NCI-H460 (cell line): Measurements from ENCODE around the gene CHPT1. TPM values are rescaled to one million over a fixed set of nuclear protein-coding genes. Genes with fewer than 3 reads are reported as not detected.
A peak's percentile ranks its signal among the peaks of the same experiment; 100 is the strongest.
"Not testable (repeated sequence)": the region's sequence is repeated elsewhere in the genome, so short reads cannot be mapped to it uniquely, and the experiment has no call there.

Experiments
- DNase-seq: peaks from one replicate; pipeline ENCODE4 v3.0.0-alpha.2; 2016; ENCODE audit warnings: low read depth; ENCODE audit errors: extremely low read depth
- polyA plus RNA-seq: library from polyadenylated mRNA; depleted of rRNA; stranded (reverse); fragments of >200 nt; gene quantifications from 2 replicates; pipeline ENCODE4 v1.2.3, GENCODE V29; 2014; cell fraction: nucleus; rRNA removed
- total RNA-seq: library from RNA; depleted of rRNA; stranded (reverse); fragments of >200 nt; shearing (Covaris generic); gene quantifications from 2 replicates; pipeline ENCODE4 v1.2.3, GENCODE V29; 2014; rRNA removed

CHPT1 gene
- 83.3 and 86.0 TPM in 2 replicates for total RNA-seq
- polyA plus RNA-seq, result 66.0 and 75.7 TPM in 2 replicates

DNA sequence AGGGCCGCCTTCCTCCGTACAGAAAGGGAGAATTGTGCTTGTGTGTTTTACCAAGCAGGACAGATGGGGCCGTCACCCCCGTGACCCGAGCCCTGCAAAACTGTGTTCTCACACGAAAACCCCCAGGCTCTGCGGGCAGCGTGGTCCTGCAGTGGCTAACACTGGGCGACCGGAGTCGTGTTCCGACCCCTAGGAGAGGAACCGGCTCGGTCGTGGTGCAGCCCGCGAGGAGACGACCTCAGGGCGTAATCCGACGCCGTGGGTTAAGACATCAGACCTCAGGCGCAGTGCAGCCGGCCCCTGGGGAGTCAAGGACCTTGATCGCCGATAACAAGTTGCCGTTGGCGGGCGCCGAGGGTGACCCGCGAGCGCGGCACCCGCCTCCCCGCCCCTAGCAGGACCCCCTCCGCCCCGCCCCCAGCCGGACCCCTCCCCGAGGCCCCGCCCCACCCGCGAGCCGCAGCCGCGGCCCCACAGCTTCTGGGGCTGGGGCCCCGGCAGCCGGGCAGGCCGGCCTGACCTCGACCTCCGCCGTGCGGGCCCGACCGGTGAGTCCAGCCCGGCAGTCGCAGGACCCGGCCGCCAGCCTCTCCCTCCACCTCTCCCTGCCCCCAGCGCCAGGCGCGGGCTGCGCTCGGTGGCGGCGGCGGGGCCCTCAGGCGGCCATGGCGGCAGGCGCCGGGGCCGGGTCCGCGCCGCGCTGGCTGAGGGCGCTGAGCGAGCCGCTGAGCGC, at the start of gene CHPT1:
CHPT1 (plus strand) TSS at position 444 of the 733 bp plus-strand sequence; CDS start at position 666, 222 bp downstream.
- peak; percentile 36 for DNase-seq

DNA sequence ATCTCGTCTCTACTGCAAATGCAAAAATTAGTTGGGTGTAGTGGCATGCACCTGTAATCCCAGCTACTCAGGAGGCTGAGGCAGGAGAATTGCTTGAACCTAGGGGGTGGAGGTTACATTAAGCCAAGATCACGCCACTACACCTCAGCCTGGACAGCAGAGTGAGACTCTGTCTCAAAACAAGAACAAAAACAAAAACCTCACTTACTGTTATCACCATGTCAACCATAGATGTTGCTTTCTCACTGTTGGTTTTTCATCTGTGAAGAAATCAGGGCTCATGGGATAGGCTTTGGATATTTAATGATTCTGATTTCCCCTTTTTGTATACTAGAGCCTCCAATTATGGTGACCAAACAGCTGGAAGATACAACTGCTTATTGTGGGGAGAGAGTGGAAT, 49.7 kb upstream of the CHPT1 start:
- DNase-seq, result no peak

DNA sequence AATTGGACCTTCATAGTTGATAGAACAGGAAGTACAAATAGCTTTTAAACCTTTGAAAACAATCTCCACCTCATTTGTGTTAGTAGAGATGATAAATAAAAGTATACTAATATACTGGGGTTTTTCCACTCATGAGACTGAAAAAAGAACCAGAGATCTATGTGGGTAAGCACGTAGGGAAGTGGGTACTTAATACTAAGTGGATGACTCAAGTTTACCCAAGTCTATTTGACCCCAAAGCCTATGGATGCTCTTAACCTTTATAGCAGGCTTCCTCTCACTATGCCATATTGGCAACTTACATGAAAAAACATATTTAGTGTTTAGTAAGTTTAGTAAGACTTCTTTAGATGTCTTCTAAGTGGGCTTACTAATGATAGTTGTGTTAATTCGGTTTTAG, 49.2 kb upstream of the CHPT1 start:
- no peak for DNase-seq

DNA sequence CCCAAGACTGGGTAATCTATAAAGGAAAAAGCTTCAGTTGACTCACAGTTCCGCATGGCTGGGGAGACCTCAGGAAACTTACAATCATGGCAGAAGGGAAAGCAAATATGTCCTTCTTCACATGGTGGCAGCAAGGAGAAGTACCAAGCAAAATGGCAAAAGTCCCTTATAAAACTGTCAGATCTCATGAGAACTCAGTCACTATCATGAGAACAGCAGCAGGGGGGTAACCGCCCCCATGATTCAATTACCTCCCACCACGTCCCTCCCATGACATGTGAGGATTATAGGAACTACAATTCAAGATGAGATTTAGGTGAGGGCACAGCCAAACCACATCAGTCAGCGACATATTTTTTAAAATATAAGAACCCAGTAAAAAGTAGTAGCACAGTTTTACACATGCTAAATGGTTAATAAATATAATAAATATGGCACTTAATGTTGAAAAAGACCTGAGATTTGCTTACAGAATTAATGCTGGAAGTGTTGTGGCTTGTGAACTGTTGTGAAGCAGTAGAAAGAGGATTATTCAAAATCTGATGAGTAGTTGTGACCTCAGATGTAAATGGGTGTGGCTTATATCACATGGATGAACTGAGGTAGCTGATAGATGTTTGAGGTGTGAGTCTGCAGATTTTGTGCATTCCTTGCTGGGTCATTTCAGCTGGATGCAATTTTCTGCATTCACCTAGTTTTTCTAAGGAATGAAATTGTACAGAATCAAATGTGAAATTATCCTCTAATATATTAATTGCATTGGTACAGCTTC, 46.9 kb upstream of the CHPT1 start:
- DNase-seq, result no peak

DNA sequence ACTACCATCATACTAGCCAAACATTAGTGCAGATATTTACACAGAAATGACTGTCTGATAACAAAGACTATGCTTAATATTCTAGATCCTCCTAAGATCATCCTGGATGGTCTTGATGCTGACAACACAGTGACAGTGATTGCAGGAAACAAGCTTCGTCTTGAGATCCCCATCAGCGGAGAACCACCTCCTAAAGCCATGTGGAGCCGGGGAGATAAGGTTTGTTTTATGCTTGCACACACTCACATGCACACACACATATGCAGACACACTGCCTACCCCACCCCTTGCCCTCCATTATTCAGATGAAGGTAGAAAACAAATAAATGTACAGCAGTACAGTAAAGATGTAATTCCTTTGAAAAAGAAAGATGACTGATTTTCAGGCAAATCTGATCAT, 44.4 kb upstream of the CHPT1 start:
- DNase-seq, result no peak

DNA sequence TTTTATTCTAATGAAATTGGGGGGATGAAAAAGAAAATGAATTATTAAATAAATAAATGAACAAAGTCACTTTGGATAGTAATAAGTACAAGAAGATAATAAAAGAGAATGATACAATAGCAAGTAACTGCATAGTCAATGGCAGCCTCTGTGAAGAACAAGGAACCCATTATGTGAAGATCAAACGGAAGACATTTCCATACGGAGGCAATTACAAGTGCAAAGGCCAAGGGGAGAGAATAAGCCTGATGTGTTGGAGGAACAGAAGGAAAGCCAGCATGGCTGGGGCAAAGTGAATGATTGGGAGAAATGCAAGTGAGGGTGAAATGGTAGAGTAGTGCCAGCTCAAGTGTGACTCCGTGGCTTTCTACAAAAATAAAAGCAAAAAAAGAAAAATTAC, 43.9 kb upstream of the CHPT1 start:
- no peak for DNase-seq

DNA sequence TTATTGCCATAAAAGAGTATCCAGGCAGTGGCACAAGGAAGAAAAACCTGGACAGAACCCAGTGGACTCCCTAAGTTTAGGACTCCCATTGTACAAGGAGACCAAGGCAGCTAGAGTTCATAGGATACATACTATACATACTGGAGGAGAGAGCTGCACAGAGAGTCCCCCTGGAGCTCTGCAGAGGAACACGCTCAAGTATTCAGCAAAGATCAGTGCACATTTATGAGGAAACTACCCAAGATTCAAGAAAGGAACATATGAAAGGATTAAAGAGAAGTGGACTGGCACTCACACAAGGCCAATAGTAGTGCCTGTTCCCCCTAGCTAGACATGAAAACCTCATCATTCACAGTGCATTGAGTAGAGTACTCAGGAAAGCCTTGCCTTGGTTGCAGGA, 43.0 kb upstream of the CHPT1 start:
- no peak for DNase-seq

DNA sequence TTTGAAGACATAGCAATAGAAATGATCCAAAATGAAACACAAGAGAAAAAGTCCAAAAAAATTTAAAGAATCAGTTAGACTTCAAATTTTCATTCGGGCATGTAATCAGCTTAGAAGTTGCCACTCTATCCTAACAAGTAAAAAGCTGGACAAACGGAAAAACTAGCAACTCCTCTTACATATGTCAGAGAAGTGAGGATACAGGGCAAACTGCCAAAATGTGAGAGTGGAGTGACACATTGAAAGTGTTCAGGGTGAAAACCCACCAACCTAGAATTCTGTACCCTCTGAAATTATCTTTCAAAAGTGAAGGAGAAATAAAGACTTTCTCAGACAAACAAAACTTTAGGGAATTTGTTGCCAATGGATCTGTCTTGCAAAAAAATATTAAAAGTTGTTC, 42.0 kb upstream of the CHPT1 start:
- DNase-seq, result no peak

DNA sequence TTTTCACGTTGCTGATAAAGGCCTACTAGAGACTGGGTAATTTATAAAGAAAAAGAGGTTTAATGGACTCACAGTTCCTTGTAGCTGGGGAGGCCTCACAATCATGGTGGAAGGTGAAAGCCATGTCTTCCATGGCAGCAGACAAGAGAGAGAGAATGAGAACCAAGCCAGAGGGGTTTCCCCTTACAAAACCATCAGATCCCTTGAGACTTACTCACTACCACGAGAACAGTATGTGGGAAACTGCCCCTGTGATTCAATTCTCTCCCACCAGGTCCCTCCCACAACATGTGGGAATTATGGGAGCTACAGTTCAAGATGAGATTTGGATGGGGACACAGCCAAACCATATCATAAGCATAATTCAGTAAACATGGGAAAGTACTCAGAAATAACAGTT, 36.8 kb upstream of the CHPT1 start:
- DNase-seq, result not testable (repeated sequence)

DNA sequence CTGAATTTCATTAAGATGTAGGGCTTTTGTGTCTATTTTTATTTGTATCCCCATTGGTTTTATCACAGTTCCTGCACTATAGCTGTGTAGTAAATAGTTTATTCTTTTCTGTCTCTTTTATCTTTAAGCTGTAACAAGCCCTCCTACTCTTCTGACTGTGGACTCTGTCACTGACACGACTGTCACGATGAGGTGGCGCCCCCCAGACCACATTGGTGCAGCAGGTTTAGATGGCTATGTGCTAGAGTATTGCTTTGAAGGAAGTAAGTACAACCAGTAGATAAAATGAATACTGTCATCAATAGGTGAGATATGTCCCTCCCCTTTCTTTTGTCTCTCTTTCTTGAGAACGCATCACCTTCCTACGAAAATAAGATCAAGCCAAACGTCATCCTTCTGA, 34.1 kb upstream of the CHPT1 start:
- DNase-seq, result no peak

DNA sequence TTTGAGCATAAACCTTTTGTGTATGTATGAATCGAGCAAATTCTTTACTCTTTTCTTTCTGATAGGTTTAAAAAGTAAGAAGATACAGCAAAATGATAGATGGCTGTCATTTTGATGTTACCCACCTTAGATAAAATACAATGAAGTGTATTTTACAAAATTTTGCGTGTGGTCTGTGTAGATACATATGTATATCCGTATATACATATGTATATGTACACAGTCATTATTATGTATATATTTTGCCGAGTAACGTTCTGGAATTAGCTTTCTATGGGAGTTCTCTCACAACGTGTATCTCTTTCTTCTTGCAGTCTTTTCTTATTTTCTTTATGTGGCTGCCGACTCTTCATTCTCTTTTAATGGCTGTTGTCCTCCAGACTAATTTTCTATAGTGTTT, 32.4 kb upstream of the CHPT1 start:
- DNase-seq, result no peak

DNA sequence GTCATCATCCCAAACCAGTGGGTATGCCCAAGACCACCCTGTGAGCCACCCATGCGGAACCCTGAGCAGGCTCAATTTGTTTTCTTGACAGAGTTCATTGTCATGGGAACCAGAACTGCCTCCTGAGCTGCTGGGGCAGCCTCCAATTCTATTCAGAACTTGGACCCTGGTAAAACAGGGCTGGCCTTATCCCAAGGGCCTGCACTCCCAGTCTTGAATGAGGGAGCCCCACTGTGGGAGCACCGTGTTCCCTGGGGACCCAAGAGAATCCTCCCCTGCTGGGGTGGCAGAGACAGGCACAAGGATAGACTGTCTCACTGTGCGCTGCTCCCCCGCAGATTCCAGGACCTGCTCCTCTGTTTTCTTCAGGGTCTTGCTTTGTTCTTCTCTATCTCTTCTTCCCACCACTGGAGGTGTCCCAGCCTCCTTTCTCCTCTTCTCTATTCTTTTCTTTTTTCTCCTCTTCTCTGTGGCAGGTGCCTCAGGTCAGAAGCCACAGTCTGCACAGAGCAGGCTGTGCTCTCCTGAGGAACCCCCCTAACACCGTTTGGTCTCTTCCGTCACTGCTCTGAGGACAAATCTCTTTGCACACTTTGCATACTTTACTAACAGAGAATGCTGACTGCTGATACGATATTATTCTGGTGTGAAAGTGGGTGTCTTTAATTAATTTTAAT, 31.2 kb upstream of the CHPT1 start:
- no peak for DNase-seq

DNA sequence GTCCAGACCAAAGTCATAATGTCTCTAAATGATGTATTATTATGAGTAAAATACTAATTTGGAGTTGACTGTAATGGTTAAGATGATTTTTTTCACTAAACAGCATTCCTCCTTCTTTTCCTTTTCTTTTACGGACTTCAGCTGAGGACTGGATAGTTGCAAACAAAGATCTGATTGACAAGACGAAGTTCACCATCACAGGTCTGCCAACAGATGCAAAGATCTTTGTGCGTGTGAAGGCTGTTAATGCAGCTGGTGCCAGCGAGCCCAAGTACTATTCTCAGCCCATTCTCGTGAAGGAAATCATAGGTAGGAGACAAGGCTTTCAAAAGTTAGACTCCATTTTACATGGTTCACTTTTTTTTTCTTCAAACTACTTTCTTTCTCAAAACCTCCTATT, 29.8 kb upstream of the CHPT1 start:
- DNase-seq, result no peak

DNA sequence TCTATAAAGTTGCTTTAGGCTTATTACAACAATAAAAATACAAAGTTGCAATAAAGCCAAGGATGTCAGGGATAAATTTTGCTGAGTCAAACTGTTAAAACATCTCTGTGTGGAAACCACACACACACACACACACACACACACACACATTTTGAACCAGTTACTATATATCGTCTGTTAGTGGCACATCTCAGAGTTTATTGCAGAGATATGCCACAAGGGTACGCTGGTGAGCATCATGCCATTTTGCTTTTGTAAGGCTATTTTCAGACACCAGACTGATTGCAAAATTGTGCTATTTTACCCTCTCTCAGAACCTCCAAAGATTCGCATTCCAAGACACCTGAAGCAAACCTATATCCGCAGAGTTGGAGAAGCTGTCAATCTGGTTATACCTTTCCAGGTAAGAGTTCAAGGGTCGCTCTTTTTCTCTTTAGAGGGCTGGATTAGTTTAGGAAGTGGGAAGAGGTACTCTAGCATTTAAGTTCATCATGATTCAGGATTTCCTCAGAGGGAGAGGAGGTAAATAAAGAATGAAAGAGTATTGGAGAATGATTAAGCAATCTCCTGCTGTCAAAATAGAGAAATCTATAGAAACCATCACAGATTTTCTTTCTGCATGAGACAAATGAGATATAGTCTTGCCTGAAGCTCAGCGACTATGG, 27.3 kb upstream of the CHPT1 start:
- DNase-seq, result peak; percentile 41

DNA sequence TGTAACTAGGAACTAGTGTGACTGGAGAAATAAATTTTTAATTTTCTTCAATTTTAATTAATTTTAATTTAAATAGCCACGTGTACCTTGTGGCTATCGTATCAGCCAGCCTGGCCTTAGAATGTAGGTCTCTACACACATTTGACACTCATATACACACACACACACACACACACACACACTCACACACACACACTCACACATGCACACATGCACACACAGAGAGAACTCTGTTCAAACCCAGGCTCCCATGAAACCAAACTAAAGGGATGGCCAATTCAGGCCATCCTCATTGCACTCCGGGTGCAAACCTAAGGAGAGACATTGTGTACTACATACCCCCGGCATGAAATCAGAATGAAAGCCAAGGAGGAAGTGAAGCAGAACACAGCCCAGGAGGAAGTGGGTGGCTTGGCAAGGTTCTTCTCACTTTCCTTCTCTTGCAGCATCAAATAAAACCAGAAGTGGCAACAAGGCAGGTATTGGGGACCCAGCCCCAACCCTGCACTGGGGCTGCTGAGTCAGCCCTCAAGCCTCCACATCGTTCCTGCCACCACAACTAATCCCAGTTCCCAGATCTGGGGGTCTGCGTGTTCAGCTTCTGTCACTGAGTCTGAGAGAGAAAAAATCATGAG, 26.2 kb upstream of the CHPT1 start:
- no peak for DNase-seq

DNA sequence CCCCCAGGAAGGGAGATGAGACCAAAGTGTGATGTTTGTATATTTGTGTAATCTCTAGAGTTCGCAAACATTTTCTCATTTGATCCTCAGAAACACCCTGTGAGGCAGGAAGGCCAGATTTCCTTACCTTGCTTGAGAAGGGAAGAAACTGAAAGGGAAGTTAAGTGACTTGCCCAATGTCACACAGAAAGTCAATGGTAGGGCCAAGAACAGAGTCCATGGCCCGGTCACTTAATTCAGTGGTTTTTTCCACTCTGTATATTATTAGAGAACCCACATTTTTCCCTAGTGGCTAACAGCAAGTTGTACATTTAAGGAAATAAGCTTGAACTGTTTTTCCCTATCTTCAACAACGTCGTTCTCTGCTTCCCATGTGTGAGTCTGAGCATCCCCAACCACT, 25.6 kb upstream of the CHPT1 start:
- DNase-seq, result no peak

DNA sequence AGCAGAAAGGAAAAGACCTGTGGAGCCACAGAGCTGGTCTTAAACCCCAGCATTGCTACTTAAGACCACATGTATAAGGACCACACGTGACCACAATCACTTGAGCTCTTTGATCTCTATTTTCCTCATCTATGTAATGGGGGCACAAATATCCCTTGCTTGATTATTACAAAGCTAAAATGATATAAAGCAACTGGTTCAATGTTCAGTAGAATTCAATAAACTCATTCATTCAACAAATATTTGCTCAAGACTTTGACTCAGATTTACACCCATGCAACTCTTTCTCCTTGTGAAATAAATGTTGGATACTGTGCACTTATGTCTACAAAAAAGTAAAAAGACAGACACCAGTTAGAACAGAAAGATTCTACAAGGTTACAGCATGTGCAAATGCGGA, 21.9 kb upstream of the CHPT1 start:
- DNase-seq, result no peak

DNA sequence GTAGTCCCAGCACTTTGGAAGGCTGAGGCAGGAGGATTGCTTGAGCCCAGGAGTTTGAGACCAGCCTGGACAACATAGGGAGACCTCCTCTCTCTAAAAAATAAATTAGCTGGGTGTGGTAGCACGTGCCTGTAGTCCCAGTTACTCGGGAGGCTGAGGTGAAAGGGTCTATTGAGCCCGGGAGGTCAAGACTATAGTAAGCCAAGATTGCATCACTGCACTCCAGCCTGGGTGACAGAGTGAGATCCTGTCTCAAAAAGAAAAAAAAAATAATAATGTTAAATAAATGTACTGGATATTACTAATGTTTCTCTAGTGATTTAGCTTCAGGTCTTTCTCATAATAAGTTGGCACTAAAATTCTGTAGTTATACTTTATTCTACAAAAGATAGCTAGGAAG, 20.9 kb upstream of the CHPT1 start:
- DNase-seq, result not testable (repeated sequence)

DNA sequence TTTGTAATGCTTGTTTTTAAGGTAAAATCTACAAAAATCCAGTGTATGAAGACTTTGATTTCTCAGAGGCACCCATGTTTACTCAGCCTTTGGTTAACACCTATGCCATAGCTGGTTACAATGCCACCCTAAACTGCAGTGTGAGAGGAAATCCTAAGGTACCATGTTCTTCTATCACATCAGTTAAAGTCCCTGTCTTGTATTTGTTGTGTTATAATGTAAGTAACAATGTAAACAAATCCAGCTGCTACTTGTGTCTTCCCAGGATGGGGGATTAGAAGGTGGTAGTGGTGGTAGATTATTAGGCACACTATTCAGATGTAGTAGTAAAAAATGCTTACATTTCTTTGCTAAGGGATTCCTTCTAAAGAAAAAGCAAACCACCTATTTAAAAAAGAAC, 19.4 kb upstream of the CHPT1 start:
- no peak for DNase-seq

DNA sequence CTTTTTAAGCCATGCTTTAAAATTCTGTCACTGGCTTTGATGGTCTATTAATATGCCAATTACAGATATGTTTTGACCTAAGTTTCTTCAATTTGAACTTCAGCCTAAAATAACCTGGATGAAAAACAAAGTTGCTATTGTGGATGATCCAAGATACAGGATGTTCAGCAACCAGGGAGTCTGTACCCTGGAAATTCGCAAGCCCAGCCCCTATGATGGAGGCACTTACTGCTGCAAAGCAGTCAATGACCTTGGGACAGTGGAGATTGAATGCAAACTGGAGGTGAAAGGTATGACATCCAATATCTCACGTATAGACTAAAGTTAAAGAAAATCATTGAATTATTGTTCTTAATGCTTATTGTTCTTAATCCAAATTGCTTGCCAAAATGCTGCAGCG, 17.2 kb upstream of the CHPT1 start:
- DNase-seq, result no peak

DNA sequence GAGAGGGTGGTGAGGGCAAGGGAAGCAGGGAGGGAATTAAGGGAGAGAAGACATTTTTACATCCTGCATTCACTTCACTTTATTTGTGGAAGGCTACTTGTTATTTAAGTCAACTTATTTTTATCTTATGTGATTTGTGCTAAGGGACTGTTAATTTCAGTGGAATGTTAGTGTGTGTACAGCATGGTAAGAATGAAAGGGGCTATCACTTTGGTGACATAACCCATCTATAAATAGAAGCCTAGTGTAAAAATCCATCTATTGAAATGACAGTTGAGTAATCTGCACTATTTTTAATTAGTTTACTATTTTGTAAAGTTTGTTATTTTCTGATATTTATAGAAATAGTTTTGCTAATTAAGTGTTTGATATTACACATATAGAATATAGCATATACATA, 16.8 kb upstream of the CHPT1 start:
- no peak for DNase-seq
